Bronchial epithelial cell (primary cell): ENCODE data around the gene TBC1D9B. TPM values are rescaled to one million over a fixed set of nuclear protein-coding genes. Genes with fewer than 3 reads are reported as not detected.

Experiments
- DNase-seq: peaks from one replicate; pipeline ENCODE4 v3.0.0-alpha.2; 2010; ENCODE audit warnings: low read depth
- FAIRE-seq: peaks from 2 replicates; lab custom pipeline; 2011; peaks lifted over from hg19 to GRCh38; lab: Jason Lieb, UNC
- H3K27me3 ChIP-seq: 2 replicates; pipeline ENCODE4 v1.5.1; 2011; ENCODE audit warnings: low read length; ENCODE audit not compliant: control insufficient read depth, insufficient read depth
- H3K36me3 ChIP-seq: 2 replicates; pipeline ENCODE4 v1.5.1; 2011; ENCODE audit warnings: low read length; ENCODE audit not compliant: control insufficient read depth, insufficient read depth
- H3K4me3 ChIP-seq: 2 replicates; pipeline ENCODE4 v1.5.1; 2011; ENCODE audit warnings: mild to moderate bottlenecking, low read depth, low read length, control low read depth
- total RNA-seq: library from RNA; depleted of rRNA; stranded (reverse); fragments of >200 nt; gene quantifications from 2 replicates; pipeline ENCODE4 v1.2.1, GENCODE V29; 2014
- TF ChIP-seq, protein P1 (sequence below): IDR thresholded peaks from 2 replicates; pipeline ENCODE4 v1.5.1; 2011; ENCODE audit warnings: mild to moderate bottlenecking, moderate library complexity, low read length, control low read depth, inconsistent platforms; ENCODE audit not compliant: insufficient read depth, severe bottlenecking

The TBC1D9B gene
- total RNA-seq, 1 donor from 2014 or later, result 37.6 TPM

DNA sequence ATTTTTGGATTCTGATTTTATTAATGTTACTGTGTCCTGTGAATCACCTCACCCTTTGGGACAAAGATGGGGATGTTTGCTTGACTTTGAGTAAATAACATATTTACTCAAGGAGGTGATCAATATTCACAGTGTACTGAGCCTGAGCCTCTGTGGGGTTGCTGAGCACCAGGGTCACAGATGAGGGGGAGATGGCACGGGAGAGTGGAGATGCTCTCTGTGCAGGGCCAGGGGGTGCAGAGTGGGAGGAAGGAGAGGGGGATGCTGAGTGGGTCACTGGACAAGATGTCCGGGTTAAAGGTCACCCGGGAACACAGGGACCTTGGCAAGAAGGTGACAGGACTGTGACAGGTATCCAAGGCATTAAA lies 83.0 kb downstream of the TBC1D9B start:
- DNase-seq, result no peak
- FAIRE-seq, result no peak
- no peaks in the 10 kb centered on the region for H3K27me3 ChIP-seq
- no peak overlapping the region for H3K4me3 ChIP-seq
- TF ChIP-seq, protein P1, sequence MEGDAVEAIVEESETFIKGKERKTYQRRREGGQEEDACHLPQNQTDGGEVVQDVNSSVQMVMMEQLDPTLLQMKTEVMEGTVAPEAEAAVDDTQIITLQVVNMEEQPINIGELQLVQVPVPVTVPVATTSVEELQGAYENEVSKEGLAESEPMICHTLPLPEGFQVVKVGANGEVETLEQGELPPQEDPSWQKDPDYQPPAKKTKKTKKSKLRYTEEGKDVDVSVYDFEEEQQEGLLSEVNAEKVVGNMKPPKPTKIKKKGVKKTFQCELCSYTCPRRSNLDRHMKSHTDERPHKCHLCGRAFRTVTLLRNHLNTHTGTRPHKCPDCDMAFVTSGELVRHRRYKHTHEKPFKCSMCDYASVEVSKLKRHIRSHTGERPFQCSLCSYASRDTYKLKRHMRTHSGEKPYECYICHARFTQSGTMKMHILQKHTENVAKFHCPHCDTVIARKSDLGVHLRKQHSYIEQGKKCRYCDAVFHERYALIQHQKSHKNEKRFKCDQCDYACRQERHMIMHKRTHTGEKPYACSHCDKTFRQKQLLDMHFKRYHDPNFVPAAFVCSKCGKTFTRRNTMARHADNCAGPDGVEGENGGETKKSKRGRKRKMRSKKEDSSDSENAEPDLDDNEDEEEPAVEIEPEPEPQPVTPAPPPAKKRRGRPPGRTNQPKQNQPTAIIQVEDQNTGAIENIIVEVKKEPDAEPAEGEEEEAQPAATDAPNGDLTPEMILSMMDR, result no peak
- H3K36me3 ChIP-seq, result peaks cover 54% of the 10 kb centered on the region

- FAIRE-seq (no peak), DNase-seq (no peak)
- H3K27me3 ChIP-seq, result no peaks in the 10 kb centered on the region
- H3K4me3 ChIP-seq, result no peak overlapping the region
- TF ChIP-seq, protein P1, result no peak
- H3K36me3 ChIP-seq, result peaks cover 52% of the 10 kb centered on the region
These were observed 83.6 kb downstream of the TBC1D9B start for GRCh38 chr5:179823937-179824744.

DNA sequence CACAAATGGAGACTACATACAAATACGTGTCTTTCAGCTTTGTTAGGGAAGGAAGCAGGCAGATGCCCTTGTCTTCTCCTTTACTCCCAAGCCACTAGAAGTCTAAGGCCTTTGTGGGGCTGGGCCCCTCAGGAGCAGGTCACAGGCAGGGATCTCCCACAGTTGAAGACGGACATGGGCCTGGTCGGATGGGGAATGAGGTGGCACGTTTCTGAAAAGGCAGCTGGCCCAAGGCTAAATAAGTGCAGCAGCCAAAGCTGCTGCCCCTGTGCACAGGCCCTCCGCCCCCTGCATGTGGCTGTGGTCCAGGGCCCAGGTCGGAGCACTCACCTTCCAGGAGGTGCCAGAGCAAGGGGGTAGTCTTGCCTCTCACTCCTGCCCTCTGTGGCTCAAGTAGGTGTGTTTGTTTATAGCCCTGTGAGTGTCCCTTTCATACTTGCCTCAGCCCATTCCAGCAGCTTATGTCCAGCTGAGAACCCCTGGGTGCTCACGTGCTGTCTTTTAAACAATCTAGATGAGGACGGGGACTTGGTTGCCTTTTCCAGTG lies 85.2 kb downstream of the TBC1D9B start:
- FAIRE-seq (no peak), DNase-seq (no peak)
- H3K27me3 ChIP-seq, result no peaks in the 10 kb centered on the region
- peaks cover 41% of the 10 kb centered on the region for H3K36me3 ChIP-seq
- H3K4me3 ChIP-seq, result peak overlapping the region; percentile 92
- TF ChIP-seq, protein P1, result no peak

DNA sequence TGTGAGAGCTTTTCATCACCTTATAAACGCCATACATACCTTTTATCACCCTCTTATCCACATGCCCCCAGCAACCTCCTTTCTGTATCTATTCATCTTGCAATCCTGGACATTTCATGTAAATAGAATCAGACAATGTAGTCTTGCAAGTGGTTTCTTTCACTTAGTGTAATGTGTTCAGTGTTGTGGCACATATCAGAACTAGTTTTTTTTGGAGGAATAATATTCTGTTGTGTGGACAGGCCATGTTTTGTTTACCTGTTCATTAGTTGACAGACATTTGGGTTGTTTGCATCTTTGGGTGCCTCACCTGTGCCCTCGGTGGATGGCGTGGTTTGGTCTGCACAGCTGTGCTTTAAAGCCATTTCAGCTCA lies 85.7 kb downstream of the TBC1D9B start:
- DNase-seq, result no peak
- no peak for FAIRE-seq
- Histone ChIP-seq H3K4me3 (peak overlapping the region; percentile 92), H3K27me3 (no peaks in the 10 kb centered on the region), H3K36me3 (peaks cover 40% of the 10 kb centered on the region)
- TF ChIP-seq, protein P1, result no peak

DNA sequence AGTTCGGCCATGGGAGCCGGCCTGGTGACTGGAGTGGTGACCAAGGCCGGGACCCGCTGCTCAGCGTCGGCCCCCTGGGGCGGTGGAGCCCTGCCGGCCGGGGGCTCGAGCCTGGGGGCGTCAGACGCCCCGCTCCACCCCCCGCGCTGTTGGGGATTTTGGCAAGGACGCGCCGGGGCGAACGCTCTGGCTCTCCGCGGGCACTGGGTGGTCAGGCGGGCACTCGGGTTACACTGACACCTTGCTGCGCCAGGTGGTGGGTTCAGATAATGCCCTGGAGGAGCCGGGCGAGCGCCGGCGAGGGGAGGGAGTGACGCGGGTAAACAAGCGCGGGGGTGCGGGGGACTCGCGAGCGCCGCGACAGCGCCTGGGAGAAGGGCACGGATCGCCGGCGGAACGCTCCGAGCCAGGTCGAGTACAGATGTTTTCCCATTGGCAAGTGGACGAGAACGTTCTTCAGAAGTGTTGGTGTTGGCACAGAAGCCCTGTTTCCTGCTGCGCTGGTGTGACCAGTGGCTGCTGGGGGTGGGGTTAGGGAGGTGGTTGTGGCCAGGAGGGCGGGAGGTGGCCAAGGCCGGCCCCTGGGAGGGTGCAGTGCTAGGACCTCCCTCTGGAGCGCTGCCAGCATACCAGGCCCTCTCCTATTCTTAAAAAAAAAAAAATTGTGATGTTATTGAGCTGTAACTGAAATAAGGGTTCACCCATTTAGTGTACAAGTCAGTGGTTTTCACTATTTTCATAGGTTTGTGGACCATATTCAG lies 86.2 kb downstream of the TBC1D9B start:
- no peak for FAIRE-seq
- DNase-seq, result peak; percentile 80

More for the DNA sequence above, 86.2 kb downstream of the TBC1D9B start:
- Histone ChIP-seq H3K4me3 (peak overlapping the region; percentile 92), H3K27me3 (no peaks in the 10 kb centered on the region), H3K36me3 (peaks cover 38% of the 10 kb centered on the region)
- TF ChIP-seq, protein P1, result no peak
